Glutamatergic neuron (in vitro differentiated cells): ENCODE measurements around the gene DOCK2. TPM values are rescaled to one million over a fixed set of nuclear protein-coding genes. Genes with fewer than 3 reads are reported as not detected.
A peak's percentile ranks its signal among the peaks of the same experiment; 100 is the strongest.

Source experiments
- DNase-seq: peaks from one replicate; pipeline ENCODE4 v3.0.0; 2022
- H3K27ac Mint-ChIP-seq: one replicate; pipeline ENCODE4 v1.8.0; 2020; ENCODE audit warnings: mild to moderate bottlenecking, mixed read lengths, inconsistent platforms; ENCODE audit not compliant: unreplicated experiment
- H3K27me3 Mint-ChIP-seq: one replicate; pipeline ENCODE4 v1.8.0; 2020; ENCODE audit warnings: mild to moderate bottlenecking, moderate library complexity, mixed read lengths, inconsistent platforms; ENCODE audit not compliant: unreplicated experiment
- H3K36me3 Mint-ChIP-seq: one replicate; pipeline ENCODE4 v1.8.0; 2020; ENCODE audit warnings: mild to moderate bottlenecking, mixed read lengths, inconsistent platforms; ENCODE audit not compliant: unreplicated experiment
- H3K4me1 Mint-ChIP-seq: one replicate; pipeline ENCODE4 v1.8.0; 2020; ENCODE audit warnings: mild to moderate bottlenecking, low read depth, mixed read lengths, inconsistent platforms; ENCODE audit not compliant: unreplicated experiment
- H3K4me3 Mint-ChIP-seq: one replicate; pipeline ENCODE4 v1.8.0; 2020; ENCODE audit warnings: mild to moderate bottlenecking, mixed read lengths, inconsistent platforms; ENCODE audit not compliant: unreplicated experiment
- H3K9me3 Mint-ChIP-seq: one replicate; pipeline ENCODE4 v1.8.0; 2020; ENCODE audit warnings: mild to moderate bottlenecking, moderate library complexity, mixed read lengths, inconsistent platforms; ENCODE audit not compliant: unreplicated experiment
- CTCF ChIP-seq: fragments of 200-600 bp; sonication (generic); IDR thresholded peaks from one replicate; pipeline ENCODE4 v1.5.0; 2021; ENCODE audit not compliant: partially characterized antibody, unreplicated experiment
- total RNA-seq: library from RNA; stranded (reverse); fragmentation: NEBNext Ultra II Directional; extraction: Animal tissue kit (Norgen Biotek cat#: 25700); gene quantifications from one replicate; pipeline ENCODE4 v1.2.1, GENCODE V29; 2021; ENCODE audit not compliant: unreplicated experiment

Gene DOCK2
- total RNA-seq, 1 donor from 2014 or later = 0.66 TPM

- Mint-ChIP-seq H3K9me3 (peaks cover 6% of the 10 kb centered on the region), H3K27ac (no peak overlapping the region), H3K36me3 (no peaks in the 10 kb centered on the region), H3K4me3 (no peak overlapping the region), H3K27me3 (peaks cover 3% of the 10 kb centered on the region), H3K4me1 (peaks cover 26% of the 10 kb centered on the region)
- DNase-seq = no peak
- no peak for TF ChIP-seq CTCF
Measured at GRCh38 chr5:169670769-169671525, 33.9 kb downstream of the DOCK2 start.

- Mint-ChIP-seq H3K27me3 (peaks cover 6% of the 10 kb centered on the region), H3K9me3 (no peaks in the 10 kb centered on the region), H3K36me3 (no peaks in the 10 kb centered on the region), H3K4me3 (no peak overlapping the region), H3K27ac (no peak overlapping the region), H3K4me1 (peaks cover 3% of the 10 kb centered on the region)
- TF ChIP-seq CTCF = no peak
- no peak for DNase-seq
Measured at GRCh38 chr5:169682026-169682425, 45.0 kb downstream of the DOCK2 start.

GRCh38 chr5:169686137-169686536 lies 49.1 kb downstream of the DOCK2 start:
- Mint-ChIP-seq H3K27me3 (no peaks in the 10 kb centered on the region), H3K4me3 (peak overlapping the region; percentile 10), H3K36me3 (peaks cover 5% of the 10 kb centered on the region), H3K27ac (no peak overlapping the region), H3K4me1 (peaks cover 3% of the 10 kb centered on the region), H3K9me3 (no peaks in the 10 kb centered on the region)
- no peak for DNase-seq
- no peak for TF ChIP-seq CTCF

- no peaks in the 10 kb centered on the region for H3K27me3 Mint-ChIP-seq
- no peak overlapping the region for H3K4me3 Mint-ChIP-seq
- H3K36me3 Mint-ChIP-seq = peaks cover 5% of the 10 kb centered on the region
- DNase-seq = no peak
- H3K9me3 Mint-ChIP-seq = no peaks in the 10 kb centered on the region
- H3K4me1 Mint-ChIP-seq = peaks cover 3% of the 10 kb centered on the region
- no peak for TF ChIP-seq CTCF
- H3K27ac Mint-ChIP-seq = no peak overlapping the region
Measured at GRCh38 chr5:169688106-169688505, 51.0 kb downstream of the DOCK2 start.

GRCh38 chr5:169691471-169691870 lies 54.4 kb downstream of the DOCK2 start:
- TF ChIP-seq CTCF = no peak
- peaks cover 2% of the 10 kb centered on the region for H3K27me3 Mint-ChIP-seq
- H3K4me1 Mint-ChIP-seq = peaks cover 15% of the 10 kb centered on the region
- H3K36me3 Mint-ChIP-seq = peaks cover 5% of the 10 kb centered on the region
- no peaks in the 10 kb centered on the region for H3K9me3 Mint-ChIP-seq
- no peak overlapping the region for H3K27ac Mint-ChIP-seq
- H3K4me3 Mint-ChIP-seq = no peak overlapping the region
- DNase-seq = no peak
